HuH-7.5 (cell line): ENCODE results near the gene GNG2.
"Not testable (repeated sequence)": the region's sequence is repeated elsewhere in the genome, so short reads cannot be mapped to it uniquely, and the experiment has no call there.

Source experiments
- DNase-seq: peaks from one replicate; pipeline ENCODE4 v3.0.0; 2011; ENCODE audit warnings: low spot score

GNG2 gene

DNA sequence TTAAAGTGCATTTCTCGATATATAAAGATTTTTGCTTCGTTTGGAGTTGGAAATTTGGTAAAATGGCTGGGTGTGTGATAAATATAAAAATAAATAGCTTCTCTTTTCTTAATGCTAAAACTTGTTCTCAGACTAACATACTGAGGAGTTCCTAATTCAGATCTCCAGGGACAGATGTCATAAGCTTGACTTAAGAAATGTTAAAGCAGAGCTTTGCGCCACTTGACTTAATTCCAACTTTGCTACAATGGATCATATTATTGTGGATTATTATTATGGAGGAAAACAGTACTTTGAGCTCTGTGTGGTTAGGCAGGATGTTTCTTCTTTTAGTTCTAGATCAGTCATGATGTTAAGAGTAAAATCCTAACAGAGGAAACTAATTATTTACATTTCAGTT is 33.8 kb downstream of the GNG2 start:
- no peak for DNase-seq

DNA sequence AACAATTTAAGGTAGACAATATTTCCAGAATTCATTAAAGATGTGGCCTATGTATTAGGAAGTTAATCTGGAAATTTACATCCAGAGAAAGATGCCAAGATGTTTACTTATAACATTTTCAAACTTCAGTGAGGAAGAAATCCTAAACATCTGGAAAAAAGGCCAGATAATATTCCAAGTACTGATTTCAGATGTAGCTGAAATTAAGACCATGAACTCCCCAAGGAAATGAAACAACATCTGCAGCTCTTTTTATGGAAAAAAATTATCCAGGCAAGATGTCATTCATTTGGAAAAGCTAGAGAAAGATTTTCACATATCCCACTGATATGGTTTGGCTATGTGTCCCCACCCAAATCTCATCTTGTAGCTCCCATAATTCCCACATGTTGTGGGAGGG is 35.0 kb downstream of the GNG2 start:
- DNase-seq, result no peak

- no peak for DNase-seq
These were observed 37.5 kb downstream of the GNG2 start for GRCh38 chr14:51897791-51898355.

- no peak for DNase-seq
These were observed 41.1 kb downstream of the GNG2 start for GRCh38 chr14:51901475-51902024.

DNA sequence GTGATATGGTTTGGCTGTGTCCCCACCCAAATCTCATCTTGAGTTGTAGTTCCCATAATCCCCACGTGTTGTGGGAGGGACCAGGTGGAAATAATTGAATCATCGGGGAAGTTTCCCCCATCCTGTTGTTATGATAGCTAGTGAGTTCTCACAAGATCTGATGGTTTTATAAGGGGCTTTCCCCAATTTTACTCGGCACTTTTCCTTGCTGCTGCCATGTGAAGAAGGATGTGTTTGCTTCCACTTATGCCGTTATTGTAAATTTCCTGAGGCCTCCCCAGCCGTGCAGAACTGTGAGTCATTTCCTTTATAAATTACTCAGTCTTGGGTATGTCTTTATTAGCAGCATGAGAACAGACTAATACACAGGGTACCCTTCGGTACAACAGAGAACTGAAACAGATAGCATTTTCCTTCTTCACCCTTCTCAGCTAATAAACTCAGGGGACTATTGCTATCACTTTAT is 45.3 kb downstream of the GNG2 start:
- DNase-seq, result not testable (repeated sequence)

GRCh38 chr14:51908086-51908485 is 47.7 kb downstream of the GNG2 start:
- no peak for DNase-seq

GRCh38 chr14:51912112-51912786 is 51.8 kb downstream of the GNG2 start:
- DNase-seq, result no peak

- no peak for DNase-seq
These were observed 53.9 kb downstream of the GNG2 start for GRCh38 chr14:51914310-51914709.

DNA sequence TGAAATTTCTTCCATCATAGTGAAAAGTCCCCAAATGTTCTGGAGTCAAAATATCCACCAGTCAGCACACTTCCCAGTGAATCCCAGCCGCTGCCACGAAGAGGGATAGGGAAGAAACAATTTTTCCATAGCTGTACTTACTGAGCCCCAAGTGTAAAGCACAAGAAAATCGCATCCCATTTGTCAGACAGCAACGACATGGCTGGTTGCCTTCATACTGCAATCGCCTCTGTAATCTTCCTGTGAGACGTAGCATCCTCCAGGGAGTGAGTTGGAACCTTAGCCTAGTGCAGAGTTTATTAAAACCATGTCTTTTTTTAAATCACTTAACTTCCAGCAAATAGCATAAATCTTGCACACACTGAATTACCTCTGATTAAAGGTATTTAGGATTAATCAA is 56.8 kb downstream of the GNG2 start:
- no peak for DNase-seq

DNA sequence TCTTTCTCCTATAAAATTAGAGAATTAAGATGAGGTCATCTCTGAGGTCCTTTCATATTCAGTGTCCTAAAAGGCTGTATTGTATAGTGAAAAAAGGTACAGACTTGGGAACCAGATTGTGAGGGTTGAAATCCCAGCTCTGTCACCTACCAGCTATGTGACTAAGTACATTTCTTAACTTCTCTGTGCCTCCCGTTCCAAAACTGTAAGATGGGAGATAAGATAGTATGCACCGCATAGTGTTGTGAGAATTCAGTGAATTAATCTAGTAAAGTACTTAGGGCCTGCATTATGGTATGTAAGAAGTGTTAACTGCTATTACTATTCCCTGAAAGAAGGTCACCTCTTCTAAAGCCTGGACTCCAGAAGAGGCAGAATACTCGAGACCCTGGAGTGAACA is 60.6 kb downstream of the GNG2 start:
- no peak for DNase-seq

DNA sequence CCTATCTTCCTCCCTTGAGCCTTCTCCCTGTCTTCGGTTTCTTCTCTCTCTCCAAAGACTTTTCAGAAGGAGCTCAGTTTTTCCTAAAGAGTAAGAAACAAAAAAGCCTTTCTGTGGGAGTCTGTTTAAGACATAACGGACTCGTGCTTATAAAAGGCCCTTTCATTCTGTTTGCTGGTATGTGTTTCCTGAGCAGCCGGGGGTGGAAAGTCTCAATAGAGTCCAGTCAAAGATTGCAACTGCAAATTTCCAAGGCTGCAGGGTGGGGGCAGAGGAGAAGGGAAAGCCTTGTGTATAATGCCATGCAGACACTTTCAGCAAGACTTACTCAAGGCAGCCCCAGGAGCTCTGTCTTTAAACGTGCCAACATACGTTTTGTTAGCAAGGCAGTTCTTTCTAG is 62.2 kb downstream of the GNG2 start:
- DNase-seq, result no peak

GRCh38 chr14:51924600-51924999 is 64.2 kb downstream of the GNG2 start:
- DNase-seq, result no peak

- no peak for DNase-seq
These were observed 65.6 kb downstream of the GNG2 start for GRCh38 chr14:51925980-51926379.

- no peak for DNase-seq
These were observed 66.0 kb downstream of the GNG2 start for GRCh38 chr14:51926449-51926848.

DNA sequence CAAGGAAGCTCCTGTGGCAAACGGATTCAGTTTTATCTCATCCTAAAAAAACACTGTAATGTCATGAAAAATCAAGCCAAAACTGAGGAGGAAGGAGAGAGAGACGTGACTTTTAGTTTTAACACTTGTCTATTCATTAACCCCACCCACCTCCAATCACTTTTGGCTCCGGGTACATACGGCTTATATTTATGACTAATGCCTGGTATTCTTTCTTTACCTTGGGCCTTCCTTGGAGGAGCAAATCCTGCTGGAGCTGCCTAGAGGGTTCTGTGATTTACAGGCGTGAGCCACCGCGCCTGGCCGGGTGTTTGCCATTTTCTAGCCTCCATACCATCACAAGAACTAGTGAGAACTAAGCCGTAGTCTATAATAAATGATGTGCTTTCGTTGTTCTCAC is 68.2 kb downstream of the GNG2 start:
- no peak for DNase-seq

GRCh38 chr14:51929166-51929565 is 68.8 kb downstream of the GNG2 start:
- DNase-seq, result no peak

- DNase-seq, result no peak
These were observed 69.7 kb downstream of the GNG2 start for GRCh38 chr14:51929910-51930682.

GRCh38 chr14:51931308-51931707 is 70.9 kb downstream of the GNG2 start:
- no peak for DNase-seq

GRCh38 chr14:51933191-51933590 is 72.8 kb downstream of the GNG2 start:
- no peak for DNase-seq

DNA sequence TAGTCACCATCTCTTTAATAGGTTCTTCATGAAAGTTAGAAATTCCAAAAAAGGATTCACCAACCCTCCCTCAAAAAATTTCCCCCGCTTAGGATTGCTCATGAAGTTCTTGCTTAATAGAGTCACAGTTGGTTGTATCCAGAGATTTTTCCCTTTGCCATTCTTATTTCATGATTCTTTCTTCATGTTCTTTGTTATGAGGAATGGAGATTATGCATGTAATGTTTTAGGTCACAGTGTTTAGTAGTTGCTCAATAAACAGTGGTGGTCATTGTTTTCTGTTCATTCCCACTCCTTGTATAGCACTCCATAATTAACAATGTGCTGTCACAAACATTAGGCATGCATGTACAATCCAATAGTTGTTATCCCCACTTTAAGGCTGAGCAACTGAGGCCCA is 77.7 kb downstream of the GNG2 start:
- DNase-seq, result no peak

DNA sequence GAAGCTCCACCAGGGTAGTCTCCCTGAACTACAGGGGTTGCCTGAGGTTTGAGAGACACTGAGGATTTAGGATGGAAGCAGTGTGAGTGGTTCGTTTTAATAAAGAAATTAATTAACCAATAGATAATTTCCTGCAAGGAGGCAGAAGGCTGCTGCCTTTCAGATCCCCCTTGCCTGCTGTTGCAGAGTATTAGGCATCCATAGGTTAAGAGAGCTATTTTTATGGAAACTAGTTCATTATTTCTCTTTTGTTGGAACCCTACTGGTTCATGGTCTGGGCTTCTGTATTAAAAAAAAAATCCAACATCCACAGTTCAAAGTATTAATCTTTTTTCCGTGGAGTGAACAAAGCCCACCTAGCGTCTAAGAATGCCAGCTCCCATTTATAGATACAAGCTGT is 78.4 kb downstream of the GNG2 start:
- no peak for DNase-seq

DNA sequence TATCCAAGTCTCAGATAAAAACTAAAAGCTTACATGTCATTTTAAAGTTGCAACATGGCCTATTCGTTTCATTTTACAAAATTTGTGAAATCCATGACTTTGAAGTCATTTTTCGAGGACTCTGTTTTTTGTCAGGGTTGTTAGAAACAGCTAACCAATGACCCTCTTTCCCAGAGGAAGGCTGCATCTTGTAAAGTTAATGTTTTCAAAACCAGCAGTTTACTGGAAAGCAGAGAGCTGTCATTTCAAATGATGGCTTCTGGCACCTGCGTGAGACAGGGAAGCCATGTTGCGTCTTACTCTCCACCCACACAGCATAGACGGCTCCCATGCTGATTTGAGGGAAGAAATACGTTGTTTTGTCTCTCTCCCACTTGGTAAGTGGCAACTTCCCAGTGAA is 78.8 kb downstream of the GNG2 start:
- DNase-seq, result no peak

- DNase-seq, result no peak
These were observed 79.4 kb downstream of the GNG2 start for GRCh38 chr14:51939755-51940301.
